Measurements from ENCODE around the gene AEBP1. TPM values are rescaled to one million over a fixed set of nuclear protein-coding genes. Genes with fewer than 3 reads are reported as not detected.

The AEBP1 gene
- total RNA-seq, 4 donors from 2014 or later = 33.9 to 151 (median 89.0) TPM

DNA sequence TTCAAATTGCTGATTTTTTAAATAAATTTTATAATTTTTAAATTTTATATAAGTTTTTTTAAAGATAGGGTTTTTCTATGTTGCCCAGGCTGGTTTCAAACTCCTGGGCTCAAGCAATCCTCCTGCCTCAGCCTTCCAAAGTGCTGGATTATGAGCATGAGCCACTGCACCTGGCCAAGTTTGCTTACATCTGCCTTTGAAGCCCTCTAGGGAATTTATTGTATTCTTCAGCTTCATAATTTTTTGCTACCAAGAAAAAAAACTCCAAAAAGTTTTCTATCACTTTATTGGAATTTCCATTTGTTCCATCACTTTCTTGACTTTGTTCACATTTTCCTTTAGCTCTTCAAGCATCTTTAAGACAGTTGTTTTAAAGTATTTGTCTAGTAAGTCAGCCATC lies 23.0 kb downstream of the AEBP1 start:
- in situ Hi-C loops (cut with MboI; ENCODE audit: low pct_ligation_motif_present in 1 of 4, low pct_unique_long_range_greater_than_20kb in 1 of 4, low sequenced_read_pairs in 3 of 4) (no loop called here), intact Hi-C loops (cut with DNase I; ENCODE audit: low total_unique reads) (no loop called here)
- no peaks in the 10 kb centered on the region for H3K27me3 ChIP-seq
- peaks cover 6 to 14% (median 7%) of the 10 kb centered on the region in 4 donors for H3K4me1 ChIP-seq
- H3K9me3 ChIP-seq = no peaks in the 10 kb centered on the region
- no peaks in the 10 kb centered on the region for H3K36me3 ChIP-seq
- no peak overlapping the region for H3K4me3 ChIP-seq
- H3K27ac ChIP-seq = no peak overlapping the region
- DNase-seq = no peak
- TF ChIP-seq POLR2AphosphoS5 (IDR thresholded peaks at IDR 0.05) = no peak

DNA sequence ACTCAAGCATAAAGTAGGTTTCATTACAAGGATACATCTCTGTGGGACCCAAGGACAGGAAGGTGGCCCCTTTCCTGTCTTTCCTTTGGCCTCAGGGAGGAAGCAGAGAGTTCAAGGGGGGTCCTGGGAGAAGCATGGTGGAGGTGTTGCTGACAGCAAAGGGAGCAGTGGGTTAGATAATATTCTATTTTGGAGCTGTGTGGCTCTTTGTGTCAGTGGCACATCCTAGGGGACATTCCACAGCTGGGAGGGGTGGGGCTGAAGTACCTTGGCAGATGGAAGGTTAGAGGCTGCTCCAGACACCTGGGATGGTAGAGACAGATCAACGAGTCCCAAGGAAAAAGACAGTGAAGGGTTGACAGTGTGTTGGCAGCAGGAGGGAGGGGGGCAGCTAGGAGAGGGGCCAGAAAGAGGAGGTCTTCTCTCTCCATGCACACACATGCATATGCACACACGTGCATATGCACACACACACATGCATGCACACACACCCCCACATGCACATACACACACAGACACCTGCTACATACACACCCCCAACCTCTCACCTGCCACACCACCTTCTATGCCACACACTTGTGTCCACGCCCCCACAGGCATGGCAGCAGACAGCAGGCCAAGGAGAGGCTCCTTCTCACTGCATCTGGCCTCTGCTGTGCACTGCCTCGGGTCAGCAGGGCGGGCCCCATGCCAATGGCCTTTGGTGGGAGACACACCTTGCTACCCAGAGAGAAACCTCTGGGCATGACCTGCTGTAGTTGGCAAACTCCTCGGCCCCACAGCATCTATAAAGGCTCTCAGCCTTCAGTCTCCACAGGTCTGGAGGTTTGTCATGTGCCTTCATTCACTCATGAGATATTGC lies 24.8 kb downstream of the AEBP1 start:
- intact Hi-C loops (cut with DNase I; ENCODE audit: low total_unique reads) (loop anchor here (2.0 kb wide), 1 partner anchor 70 kb away; no protein-coding TSS in a partner anchor), in situ Hi-C loops (cut with MboI; ENCODE audit: low pct_ligation_motif_present in 1 of 4, low pct_unique_long_range_greater_than_20kb in 1 of 4, low sequenced_read_pairs in 3 of 4) (no loop called here)
- H3K27me3 ChIP-seq = no peaks in the 10 kb centered on the region
- 65% methylated on average over 6 of the region's 6 CpGs; no CpG with 5 or more reads in 1 of the 2 donors for WGBS, 2 donors (ENCODE audit: low coverage in 1 of 2)
- H3K27ac ChIP-seq = no peak overlapping the region
- peaks cover 0 to 4% (median 0%) of the 10 kb centered on the region in 4 donors for H3K4me1 ChIP-seq
- no peaks in the 10 kb centered on the region for H3K9me3 ChIP-seq
- no peak for TF ChIP-seq POLR2A (IDR thresholded peaks at IDR 0.05)
- TF ChIP-seq, protein P1, sequence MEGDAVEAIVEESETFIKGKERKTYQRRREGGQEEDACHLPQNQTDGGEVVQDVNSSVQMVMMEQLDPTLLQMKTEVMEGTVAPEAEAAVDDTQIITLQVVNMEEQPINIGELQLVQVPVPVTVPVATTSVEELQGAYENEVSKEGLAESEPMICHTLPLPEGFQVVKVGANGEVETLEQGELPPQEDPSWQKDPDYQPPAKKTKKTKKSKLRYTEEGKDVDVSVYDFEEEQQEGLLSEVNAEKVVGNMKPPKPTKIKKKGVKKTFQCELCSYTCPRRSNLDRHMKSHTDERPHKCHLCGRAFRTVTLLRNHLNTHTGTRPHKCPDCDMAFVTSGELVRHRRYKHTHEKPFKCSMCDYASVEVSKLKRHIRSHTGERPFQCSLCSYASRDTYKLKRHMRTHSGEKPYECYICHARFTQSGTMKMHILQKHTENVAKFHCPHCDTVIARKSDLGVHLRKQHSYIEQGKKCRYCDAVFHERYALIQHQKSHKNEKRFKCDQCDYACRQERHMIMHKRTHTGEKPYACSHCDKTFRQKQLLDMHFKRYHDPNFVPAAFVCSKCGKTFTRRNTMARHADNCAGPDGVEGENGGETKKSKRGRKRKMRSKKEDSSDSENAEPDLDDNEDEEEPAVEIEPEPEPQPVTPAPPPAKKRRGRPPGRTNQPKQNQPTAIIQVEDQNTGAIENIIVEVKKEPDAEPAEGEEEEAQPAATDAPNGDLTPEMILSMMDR (IDR thresholded peaks at IDR 0.05) = no peak
- TF ChIP-seq POLR2AphosphoS5 (IDR thresholded peaks at IDR 0.05) = no peak
- no peak for TF ChIP-seq EP300 (IDR thresholded peaks at IDR 0.05; ENCODE audit: low read depth)
- DNase-seq = no peak
- H3K4me3 ChIP-seq = no peak overlapping the region
- no peaks in the 10 kb centered on the region for H3K36me3 ChIP-seq

DNA sequence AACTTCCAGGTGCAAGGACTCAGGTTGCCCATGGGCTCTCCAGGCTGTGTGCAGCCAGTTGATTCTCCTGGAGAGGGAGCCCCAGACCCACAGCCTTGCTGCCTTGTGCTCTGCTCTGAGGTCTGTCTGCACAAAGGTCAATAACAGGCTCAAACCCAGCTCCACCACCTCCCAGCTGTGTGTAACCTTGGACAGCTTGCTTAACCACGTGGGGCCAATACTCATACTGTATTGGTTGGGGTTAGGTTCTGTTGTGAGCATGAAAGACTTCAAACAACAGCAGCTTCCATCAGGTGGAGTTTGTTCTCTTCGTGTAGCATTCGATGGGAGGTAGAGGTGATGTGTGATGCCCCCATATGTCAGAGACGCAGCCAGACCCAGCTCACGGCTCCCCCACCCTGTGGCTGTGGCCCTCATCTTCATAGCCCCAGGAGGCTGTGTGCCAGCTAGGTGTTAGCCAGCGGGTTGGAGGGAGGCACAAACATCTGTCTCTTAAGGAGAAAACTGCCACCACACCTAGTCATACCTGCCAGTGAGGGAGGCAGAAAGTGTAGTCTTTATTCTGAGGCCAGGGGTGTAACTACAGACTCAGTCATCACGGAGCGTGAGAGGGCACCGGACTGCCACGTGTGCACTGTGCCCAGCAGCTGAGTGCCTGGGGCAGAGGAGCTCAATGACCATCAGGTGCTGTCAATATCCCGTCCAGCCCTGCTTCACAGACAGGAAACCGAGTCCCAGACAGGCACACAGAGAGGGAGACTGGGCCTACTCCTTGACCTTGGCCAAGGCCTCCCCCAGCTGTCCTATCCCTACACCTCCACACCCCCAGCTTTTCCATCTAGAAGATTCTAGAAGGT lies 27.3 kb downstream of the AEBP1 start:
- H3K4me3 ChIP-seq = no peak overlapping the region
- H3K27ac ChIP-seq = no peak overlapping the region
- DNase-seq = no peak
- H3K9me3 ChIP-seq = no peaks in the 10 kb centered on the region
- H3K4me1 ChIP-seq = no peaks in the 10 kb centered on the region
- intact Hi-C loops (cut with DNase I; ENCODE audit: low total_unique reads) (no loop called here), in situ Hi-C loops (cut with MboI; ENCODE audit: low pct_ligation_motif_present in 1 of 4, low pct_unique_long_range_greater_than_20kb in 1 of 4, low sequenced_read_pairs in 3 of 4) (no loop called here)
- H3K27me3 ChIP-seq = no peaks in the 10 kb centered on the region
- no peaks in the 10 kb centered on the region for H3K36me3 ChIP-seq
- TF ChIP-seq, protein P1 (IDR thresholded peaks at IDR 0.05) = no peak
- TF ChIP-seq POLR2A (IDR thresholded peaks at IDR 0.05) = no peak
- TF ChIP-seq EP300 (IDR thresholded peaks at IDR 0.05; ENCODE audit: low read depth) = no peak
- no peak for TF ChIP-seq POLR2AphosphoS5 (IDR thresholded peaks at IDR 0.05)
- WGBS, 2 donors (ENCODE audit: low coverage in 1 of 2) = 40 to 69% methylated on average over 1 to 12 of the region's 12 CpGs

DNA sequence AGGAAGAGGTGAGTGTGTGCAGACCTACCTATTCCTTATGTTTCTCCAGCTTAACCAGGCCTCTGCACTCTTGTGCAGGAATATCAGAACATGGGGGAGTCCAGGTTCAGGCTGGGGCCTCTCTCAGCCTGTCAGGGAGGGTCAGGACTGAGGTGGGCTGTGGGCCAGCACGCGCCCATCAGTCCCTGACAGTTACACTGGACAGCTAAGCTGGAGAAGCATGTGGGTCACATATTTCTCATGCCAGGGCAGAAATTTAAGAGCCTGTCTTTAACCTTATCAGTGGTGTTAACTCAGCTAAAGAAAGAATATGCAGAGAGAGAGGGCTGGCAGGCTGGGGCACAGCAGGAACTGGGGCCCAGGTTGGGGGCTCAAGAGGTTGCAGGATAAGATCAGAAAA lies 27.9 kb downstream of the AEBP1 start:
- intact Hi-C loops (cut with DNase I; ENCODE audit: low total_unique reads) = no loop called here
- Histone ChIP-seq H3K27me3 (no peaks in the 10 kb centered on the region), H3K36me3 (no peaks in the 10 kb centered on the region), H3K27ac (no peak overlapping the region), H3K4me3 (no peak overlapping the region), H3K4me1 (no peaks in the 10 kb centered on the region), H3K9me3 (no peaks in the 10 kb centered on the region)
- TF ChIP-seq EP300 (IDR thresholded peaks at IDR 0.05; ENCODE audit: low read depth) (no peak), POLR2AphosphoS5 (IDR thresholded peaks at IDR 0.05) (no peak), POLR2A (IDR thresholded peaks at IDR 0.05) (no peak)
- TF ChIP-seq, protein P1 (IDR thresholded peaks at IDR 0.05) = no peak
- DNase-seq = no peak
- in situ Hi-C loops (cut with MboI; ENCODE audit: low pct_ligation_motif_present in 1 of 4, low pct_unique_long_range_greater_than_20kb in 1 of 4, low sequenced_read_pairs in 3 of 4) = no loop called here
- WGBS, 2 donors (ENCODE audit: low coverage in 1 of 2) = 89% methylated on average over 2 of the region's 2 CpGs; no CpG with 5 or more reads in 1 of the 2 donors
